Endothelial cell of umbilical vein (primary cell): ENCODE data around the gene PDCD1. TPM values are rescaled to one million over a fixed set of nuclear protein-coding genes. Genes with fewer than 3 reads are reported as not detected.

ENCODE experiments used
- BruUV-seq: library from RNA; stranded (reverse); fragments of 400-500 nt; replicated peaks from 2 replicates; lab custom pipeline; 2021; lab: Mats Ljungman, UMichigan
- CTCF ChIA-PET: fragments of 300-600, 350-600 bp; sonication (Branson Sonifier 250); formaldehyde crosslinking; loops from one replicate; lab custom pipeline; 2021; ENCODE audit warnings: antibody characterized with exemption, inconsistent platforms; lab: Charles Lee
- POLR2A ChIA-PET: fragments of 300-600, 350-600 bp; sonication (Branson Sonifier 250); formaldehyde crosslinking; loops from one replicate; lab custom pipeline; 2021; ENCODE audit warnings: antibody characterized with exemption, inconsistent platforms; lab: Charles Lee
- DNase-seq: peaks from one replicate; pipeline ENCODE4 v3.0.0-alpha.2; 2011; ENCODE audit warnings: low read depth, low spot score
- FAIRE-seq: peaks from 2 replicates; lab custom pipeline; 2011; peaks lifted over from hg19 to GRCh38; lab: Jason Lieb, UNC
- H2AFZ ChIP-seq: 2 replicates; pipeline ENCODE4 v1.6.0; 2012; ENCODE audit warnings: low read depth, low read length, control low read depth, inconsistent platforms
- H3K27ac ChIP-seq: 2 replicates; pipeline ENCODE4 v1.5.1; 2011; ENCODE audit warnings: low read depth, mild to moderate bottlenecking, control low read depth, low read length, moderate library complexity; ENCODE audit not compliant: insufficient read depth
- H3K27me3 ChIP-seq, 2 experiments: 2 replicates each; pipeline versions ENCODE4 v1.6.0 to v1.6.1; 2011; ENCODE audit warnings: low read length in 2 of 2, mixed read lengths in 1 of 2; ENCODE audit not compliant: control insufficient read depth in 2 of 2, insufficient read depth in 2 of 2
- H3K36me3 ChIP-seq, 2 experiments: 2 replicates in 1 of 2; 3 replicates in 1 of 2; pipeline ENCODE4 v1.5.1; 2011; ENCODE audit warnings: low read length in 2 of 2, mild to moderate bottlenecking in 1 of 2, moderate library complexity in 1 of 2; ENCODE audit not compliant: control insufficient read depth in 2 of 2, insufficient read depth in 2 of 2; ENCODE audit errors: extremely low read depth in 1 of 2
- H3K4me1 ChIP-seq: 3 replicates; pipeline ENCODE4 v1.5.1; 2011; ENCODE audit warnings: mild to moderate bottlenecking, low read length; ENCODE audit not compliant: control insufficient read depth, insufficient read depth; ENCODE audit errors: extremely low read depth
- H3K4me2 ChIP-seq: 2 replicates; pipeline ENCODE4 v1.6.1; 2011; ENCODE audit warnings: low read length, control low read depth, mixed read lengths; ENCODE audit not compliant: insufficient read depth
- H3K4me3 ChIP-seq, 3 experiments: fragments of 200-600 bp in 1 of 3; sonication (generic), shearing (Covaris generic) in 1 of 3; replicated peaks in 1 of 3; 2 replicates each; pipeline ENCODE4 v1.5.1; 2011 to 2016; ENCODE audit warnings: control low read depth in 3 of 3, low read length in 3 of 3, mild to moderate bottlenecking in 2 of 3, inconsistent platforms in 1 of 3, low read depth in 1 of 3, moderate library complexity in 1 of 3; ENCODE audit not compliant: insufficient read depth in 1 of 3
- H3K79me2 ChIP-seq: 2 replicates; pipeline ENCODE4 v1.6.0; 2012; ENCODE audit warnings: low read length, inconsistent platforms; ENCODE audit not compliant: control insufficient read depth, insufficient read depth
- H3K9ac ChIP-seq: replicated peaks from 2 replicates; pipeline ENCODE3; 2011; ENCODE audit warnings: low read length, control low read depth; ENCODE audit not compliant: insufficient read depth; ENCODE audit errors: extremely low read depth
- H3K9me1 ChIP-seq: replicated peaks from 3 replicates; pipeline ENCODE4 v1.6.0; 2011; ENCODE audit warnings: mild to moderate bottlenecking, low read length; ENCODE audit not compliant: control insufficient read depth, insufficient read depth; ENCODE audit errors: extremely low read depth
- H3K9me3 ChIP-seq: replicated peaks from 2 replicates; pipeline ENCODE4 v1.5.1; 2012; ENCODE audit warnings: low read length, inconsistent platforms; ENCODE audit not compliant: control insufficient read depth, insufficient read depth
- H4K20me1 ChIP-seq: replicated peaks from 2 replicates; pipeline ENCODE3; 2011; ENCODE audit warnings: mild to moderate bottlenecking, low read length; ENCODE audit not compliant: control insufficient read depth, insufficient read depth; ENCODE audit errors: extremely low read depth
- EZH2 ChIP-seq: IDR thresholded peaks from 2 replicates; pipeline ENCODE4 v1.6.1; 2012; ENCODE audit warnings: borderline replicate concordance, low read depth, mild to moderate bottlenecking, moderate library complexity, low read length, inconsistent platforms; ENCODE audit not compliant: severe bottlenecking
- FOS ChIP-seq: IDR thresholded peaks from 2 replicates; pipeline ENCODE4 v1.6.1; 2011; ENCODE audit warnings: mild to moderate bottlenecking, low read length, moderate library complexity, borderline replicate concordance; ENCODE audit not compliant: insufficient read depth
- GATA2 ChIP-seq: IDR thresholded peaks from 2 replicates; pipeline ENCODE4 v1.7.0; 2011; ENCODE audit warnings: low read depth, mild to moderate bottlenecking, moderate library complexity, mixed read lengths, low read length; ENCODE audit not compliant: insufficient read length, insufficient read depth
- JUN ChIP-seq: IDR thresholded peaks from 2 replicates; pipeline ENCODE4 v1.6.1; 2011; ENCODE audit warnings: borderline replicate concordance, low read depth; ENCODE audit not compliant: insufficient read length, insufficient read depth
- MYC ChIP-seq: IDR thresholded peaks from one replicate; pipeline ENCODE4 v1.6.1; 2011; ENCODE audit warnings: mild to moderate bottlenecking, low read depth, low read length
- POLR2A ChIP-seq: IDR thresholded peaks from 2 replicates; pipeline ENCODE4 v1.6.1; 2012; ENCODE audit warnings: low read depth, mild to moderate bottlenecking, control low read depth, low read length
- POLR2AphosphoS5 ChIP-seq: IDR thresholded peaks from 2 replicates; pipeline ENCODE4 v1.6.1; 2012; ENCODE audit warnings: low read depth, mild to moderate bottlenecking, control low read depth, low read length, moderate library complexity; ENCODE audit not compliant: insufficient read depth
- dilution Hi-C: fragments of 300-500 bp; cut with MboI; formaldehyde crosslinking; loops from one replicate; pipeline ENCODE4 v1.15.0; 2019; ENCODE audit warnings: low sequenced_read_pairs; ENCODE audit not compliant: extremely low pct_ligation_motif_present
- intact Hi-C: fragments of 100-400 bp; cut with micrococcal nuclease; formaldehyde crosslinking; loops from one replicate; pipeline ENCODE4 v1.10.0; 2022
- polyA plus RNA-seq, 4 experiments: library from polyadenylated mRNA; depleted of rRNA in 3 of 4; stranded (reverse) in 3 of 4; unstranded in 1 of 4; fragments of >200 nt; gene quantifications; 2 replicates each; pipeline versions ENCODE4 v1.2.1 to v1.2.3, GENCODE V29; 2011 to 2012; ENCODE audit warnings: missing spikeins in 1 of 4
- total RNA-seq: library from RNA; stranded (reverse); gene quantifications from 2 replicates; pipeline ENCODE4 v1.2.3, GENCODE V29; 2021
- TF ChIP-seq, protein P1 (sequence below): IDR thresholded peaks from 2 replicates; pipeline ENCODE4 v1.6.1; 2011; ENCODE audit not compliant: insufficient read depth, insufficient read length
- TF ChIP-seq, protein P2 (sequence below), 2 donors: IDR thresholded peaks; 1 replicate in 1 of 2; 2 replicates in 1 of 2; pipeline ENCODE4 v1.5.1; 2011; ENCODE audit warnings: low read length in 2 of 2, mild to moderate bottlenecking in 2 of 2, moderate library complexity in 2 of 2, control low read depth in 1 of 2, inconsistent platforms in 1 of 2, low read depth in 1 of 2; ENCODE audit not compliant: insufficient read depth in 1 of 2; ENCODE audit errors: extremely low read depth in 1 of 2

Gene PDCD1
- total and polyA plus RNA-seq, 2 donors (not counting 3 experiments of a cell fraction or from before 2014, with no cell fraction given): not detected

DNA sequence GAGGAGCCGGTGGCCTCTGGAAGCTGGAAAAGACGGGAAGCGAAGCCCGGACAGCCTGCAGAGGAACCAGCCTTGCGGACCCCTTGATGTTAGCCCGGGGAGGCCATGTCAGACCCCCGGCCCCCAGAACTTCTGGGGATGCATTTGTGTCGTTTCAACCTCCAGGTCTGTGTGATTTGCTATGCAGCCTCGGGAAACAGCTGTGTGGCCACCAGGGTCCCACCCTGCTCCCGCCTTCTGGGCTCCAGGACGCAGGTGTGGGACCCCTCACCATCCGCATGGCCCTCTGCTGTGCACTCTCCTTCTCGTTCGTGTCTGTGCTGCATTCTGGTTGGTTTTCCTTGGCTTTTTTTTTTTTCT lies 36.5 kb downstream of the PDCD1 start:
- H4K20me1 ChIP-seq: no peaks in the 10 kb centered on the region
- no peaks in the 10 kb centered on the region for H3K27me3 ChIP-seq
- TF ChIP-seq POLR2A (no peak), POLR2AphosphoS5 (no peak), EZH2 (no peak), GATA2 (no peak), JUN (no peak), MYC (no peak), FOS (no peak)
- TF ChIP-seq, protein P1, sequence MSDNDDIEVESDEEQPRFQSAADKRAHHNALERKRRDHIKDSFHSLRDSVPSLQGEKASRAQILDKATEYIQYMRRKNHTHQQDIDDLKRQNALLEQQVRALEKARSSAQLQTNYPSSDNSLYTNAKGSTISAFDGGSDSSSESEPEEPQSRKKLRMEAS: no peak
- TF ChIP-seq, protein P2, sequence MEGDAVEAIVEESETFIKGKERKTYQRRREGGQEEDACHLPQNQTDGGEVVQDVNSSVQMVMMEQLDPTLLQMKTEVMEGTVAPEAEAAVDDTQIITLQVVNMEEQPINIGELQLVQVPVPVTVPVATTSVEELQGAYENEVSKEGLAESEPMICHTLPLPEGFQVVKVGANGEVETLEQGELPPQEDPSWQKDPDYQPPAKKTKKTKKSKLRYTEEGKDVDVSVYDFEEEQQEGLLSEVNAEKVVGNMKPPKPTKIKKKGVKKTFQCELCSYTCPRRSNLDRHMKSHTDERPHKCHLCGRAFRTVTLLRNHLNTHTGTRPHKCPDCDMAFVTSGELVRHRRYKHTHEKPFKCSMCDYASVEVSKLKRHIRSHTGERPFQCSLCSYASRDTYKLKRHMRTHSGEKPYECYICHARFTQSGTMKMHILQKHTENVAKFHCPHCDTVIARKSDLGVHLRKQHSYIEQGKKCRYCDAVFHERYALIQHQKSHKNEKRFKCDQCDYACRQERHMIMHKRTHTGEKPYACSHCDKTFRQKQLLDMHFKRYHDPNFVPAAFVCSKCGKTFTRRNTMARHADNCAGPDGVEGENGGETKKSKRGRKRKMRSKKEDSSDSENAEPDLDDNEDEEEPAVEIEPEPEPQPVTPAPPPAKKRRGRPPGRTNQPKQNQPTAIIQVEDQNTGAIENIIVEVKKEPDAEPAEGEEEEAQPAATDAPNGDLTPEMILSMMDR (IDR thresholded peaks at IDR 0.05; ENCODE audit: extremely low read depth in 1 of 2, insufficient read depth in 1 of 2, low read depth in 1 of 2, low read length in 2 of 2): no peak
- H3K36me3 ChIP-seq: no peaks in the 10 kb centered on the region
- no TSS peak for BruUV-seq
- intact Hi-C loops (no loop called here), dilution Hi-C loops (no loop called here)
- peaks cover 6% of the 10 kb centered on the region for H3K4me1 ChIP-seq
- no peak for FAIRE-seq
- POLR2A ChIA-PET: no interaction called here
- no peaks in the 10 kb centered on the region for H3K79me2 ChIP-seq
- CTCF ChIA-PET: no interaction called here
- no peak overlapping the region for H3K4me3 ChIP-seq
- no peak overlapping the region for H3K4me2 ChIP-seq
- no peaks in the 10 kb centered on the region for H3K9me1 ChIP-seq
- H3K9ac ChIP-seq: no peak overlapping the region
- H2AFZ ChIP-seq: no peak overlapping the region
- DNase-seq: no peak
- H3K9me3 ChIP-seq: no peaks in the 10 kb centered on the region
- no peak overlapping the region for H3K27ac ChIP-seq
